Stomach (tissue), 9 donors: Measurements from ENCODE around the gene ABL1. TPM values are rescaled to one million over a fixed set of nuclear protein-coding genes. Genes with fewer than 3 reads are reported as not detected.

Experiments used
- DNase-seq, 2 donors: peaks; one replicate each; pipeline versions ENCODE4 v3.0.0 to v3.0.0-alpha.2; 2013 to 2019
- H3K27ac ChIP-seq, 5 donors: fragments of 200-600 bp in 4 of 5; sonication (generic) in 4 of 5; one replicate each; pipeline ENCODE4 v1.5.1; 2013 to 2019; ENCODE audit warnings: mild to moderate bottlenecking in 1 of 5, moderate library complexity in 1 of 5
- H3K27me3 ChIP-seq, 3 donors: fragments of 200-600 bp; sonication (generic); one replicate each; pipeline ENCODE4 v1.5.1; 2017 to 2019; ENCODE audit warnings: mixed run types in 1 of 3
- H3K36me3 ChIP-seq, 4 donors: fragments of 200-600 bp; sonication (generic); 1 replicate in 3 of 4; 2 replicates in 1 of 4; pipeline ENCODE4 v1.5.1; 2016 to 2019
- H3K4me1 ChIP-seq, 4 donors: fragments of 200-600 bp; sonication (generic); one replicate each; pipeline ENCODE4 v1.5.1; 2016 to 2019
- H3K4me3 ChIP-seq, 4 donors: fragments of 200-600 bp; sonication (generic) in 3 of 4; one replicate each; pipeline ENCODE4 v1.5.1; 2016 to 2019; ENCODE audit warnings: mild to moderate bottlenecking in 1 of 4
- H3K9me3 ChIP-seq, 4 donors: fragments of 200-600 bp; sonication (generic); one replicate each; pipeline ENCODE4 v1.5.1; 2016 to 2019
- EP300 ChIP-seq: sonication (generic); formaldehyde crosslinking; IDR thresholded peaks from one replicate; pipeline ENCODE4 v1.6.1; 2017; ENCODE audit warnings: antibody characterized with exemption
- POLR2A ChIP-seq, 4 donors: fragments of 450-650 bp; IDR thresholded peaks; one replicate each; pipeline ENCODE4 v1.6.1; 2016; ENCODE audit warnings: antibody characterized with exemption in 4 of 4, control low read depth in 2 of 4, mild to moderate bottlenecking in 1 of 4, moderate library complexity in 1 of 4
- POLR2AphosphoS5 ChIP-seq, 3 donors: sonication (generic); formaldehyde crosslinking; IDR thresholded peaks; one replicate each; pipeline ENCODE4 v1.6.1; 2016; ENCODE audit warnings: antibody characterized with exemption in 3 of 3
- WGBS, 5 donors: extraction: QIAGEN DNeasy Blood & Tissue Kit in 3 of 5; methylation state at CpG; one replicate each; pipeline versions ENCODE4 v1.1.5 to v1.1.7; 2013 to 2018; 5-methylcytosine and 5-hydroxymethylcytosine counted together
- intact Hi-C: fragments of 100-400 bp; cut with DNase I; formaldehyde crosslinking; loops from one replicate; pipeline ENCODE4 v1.15.1; 2023; ENCODE audit warnings: low total_unique reads
- polyA plus RNA-seq, 3 donors: library from polyadenylated mRNA; stranded (reverse); fragments of 200-250 nt; gene quantifications; one replicate each; pipeline ENCODE4 v1.2.3, GENCODE V29; 2013
- total RNA-seq, 5 donors: library from RNA; depleted of rRNA; stranded (reverse); fragments of >200 nt; gene quantifications; one replicate each; pipeline versions ENCODE4 v1.1.0 to v1.2.3, GENCODE V29; 2014 to 2016
- TF ChIP-seq, protein P1 (sequence below), 7 experiments: fragments of 450-650 bp in 4 of 7; fragments of 200-600 bp in 3 of 7; sonication (generic) in 3 of 7; IDR thresholded peaks; one replicate each; pipeline ENCODE4 v1.5.1; 2016 to 2019; ENCODE audit warnings: antibody characterized with exemption in 7 of 7, control low read depth in 2 of 7, mild to moderate bottlenecking in 1 of 7
- donor health status: healthy with polysubstance abuse.
- donor health status: Bipolar disorder and iron deficiency.
- donor health status: healthy.

Gene ABL1
- total and polyA plus RNA-seq, 8 donors, result 19.0 to 95.9 (median 43.8) TPM

DNA sequence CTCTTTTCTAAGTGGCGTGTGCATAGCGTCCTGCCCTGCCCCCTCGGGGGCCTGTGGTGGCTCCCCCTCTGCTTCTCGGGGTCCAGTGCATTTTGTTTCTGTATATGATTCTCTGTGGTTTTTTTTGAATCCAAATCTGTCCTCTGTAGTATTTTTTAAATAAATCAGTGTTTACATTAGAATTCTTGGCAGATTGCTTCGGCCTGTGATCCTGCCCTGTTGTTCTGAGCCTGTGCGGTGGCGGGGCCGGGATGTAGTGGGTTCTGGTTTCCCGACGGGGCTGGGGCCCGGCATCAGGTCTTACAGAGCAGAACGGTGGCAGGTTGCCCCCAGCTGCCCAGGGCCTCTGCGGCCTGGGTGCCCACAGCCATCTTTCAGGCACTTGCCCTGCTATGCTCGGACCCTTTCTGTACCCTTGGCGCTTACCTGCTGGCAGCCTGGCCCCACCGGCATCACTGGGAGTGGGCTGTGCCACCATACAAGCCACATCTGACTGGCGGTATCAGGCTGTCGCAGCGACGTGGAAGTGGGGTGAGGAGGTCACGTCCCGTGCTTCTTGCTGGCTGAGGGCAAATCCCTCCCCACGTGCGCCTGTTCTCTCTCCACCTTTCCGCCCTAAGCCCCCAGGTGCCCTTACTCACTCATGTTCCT lies 52.6 kb downstream of the ABL1 start:
- H3K27me3 ChIP-seq, result no peaks in the 10 kb centered on the region
- no peaks in the 10 kb centered on the region for H3K9me3 ChIP-seq
- H3K36me3 ChIP-seq, result peaks cover 84 to 100% (median 99%) of the 10 kb centered on the region in 4 donors
- no peak for TF ChIP-seq EP300
- TF ChIP-seq POLR2A (IDR thresholded peaks at IDR 0.05), result no peak
- TF ChIP-seq, protein P1, sequence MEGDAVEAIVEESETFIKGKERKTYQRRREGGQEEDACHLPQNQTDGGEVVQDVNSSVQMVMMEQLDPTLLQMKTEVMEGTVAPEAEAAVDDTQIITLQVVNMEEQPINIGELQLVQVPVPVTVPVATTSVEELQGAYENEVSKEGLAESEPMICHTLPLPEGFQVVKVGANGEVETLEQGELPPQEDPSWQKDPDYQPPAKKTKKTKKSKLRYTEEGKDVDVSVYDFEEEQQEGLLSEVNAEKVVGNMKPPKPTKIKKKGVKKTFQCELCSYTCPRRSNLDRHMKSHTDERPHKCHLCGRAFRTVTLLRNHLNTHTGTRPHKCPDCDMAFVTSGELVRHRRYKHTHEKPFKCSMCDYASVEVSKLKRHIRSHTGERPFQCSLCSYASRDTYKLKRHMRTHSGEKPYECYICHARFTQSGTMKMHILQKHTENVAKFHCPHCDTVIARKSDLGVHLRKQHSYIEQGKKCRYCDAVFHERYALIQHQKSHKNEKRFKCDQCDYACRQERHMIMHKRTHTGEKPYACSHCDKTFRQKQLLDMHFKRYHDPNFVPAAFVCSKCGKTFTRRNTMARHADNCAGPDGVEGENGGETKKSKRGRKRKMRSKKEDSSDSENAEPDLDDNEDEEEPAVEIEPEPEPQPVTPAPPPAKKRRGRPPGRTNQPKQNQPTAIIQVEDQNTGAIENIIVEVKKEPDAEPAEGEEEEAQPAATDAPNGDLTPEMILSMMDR (IDR thresholded peaks at IDR 0.05), result no peak
- no peak for TF ChIP-seq POLR2AphosphoS5 (IDR thresholded peaks at IDR 0.05)
- no peak for DNase-seq
- no peak overlapping the region for H3K4me3 ChIP-seq
- peaks cover 0 to 37% (median 14%) of the 10 kb centered on the region in 4 donors for H3K4me1 ChIP-seq
- intact Hi-C loops, result no loop called here
- peak overlapping the region in 2 of 5 donors; percentile 10 to 42 for H3K27ac ChIP-seq
- 62 to 76% (median 72%) methylated on average over 17 to 25 of the region's 25 CpGs for WGBS, 5 donors

DNA sequence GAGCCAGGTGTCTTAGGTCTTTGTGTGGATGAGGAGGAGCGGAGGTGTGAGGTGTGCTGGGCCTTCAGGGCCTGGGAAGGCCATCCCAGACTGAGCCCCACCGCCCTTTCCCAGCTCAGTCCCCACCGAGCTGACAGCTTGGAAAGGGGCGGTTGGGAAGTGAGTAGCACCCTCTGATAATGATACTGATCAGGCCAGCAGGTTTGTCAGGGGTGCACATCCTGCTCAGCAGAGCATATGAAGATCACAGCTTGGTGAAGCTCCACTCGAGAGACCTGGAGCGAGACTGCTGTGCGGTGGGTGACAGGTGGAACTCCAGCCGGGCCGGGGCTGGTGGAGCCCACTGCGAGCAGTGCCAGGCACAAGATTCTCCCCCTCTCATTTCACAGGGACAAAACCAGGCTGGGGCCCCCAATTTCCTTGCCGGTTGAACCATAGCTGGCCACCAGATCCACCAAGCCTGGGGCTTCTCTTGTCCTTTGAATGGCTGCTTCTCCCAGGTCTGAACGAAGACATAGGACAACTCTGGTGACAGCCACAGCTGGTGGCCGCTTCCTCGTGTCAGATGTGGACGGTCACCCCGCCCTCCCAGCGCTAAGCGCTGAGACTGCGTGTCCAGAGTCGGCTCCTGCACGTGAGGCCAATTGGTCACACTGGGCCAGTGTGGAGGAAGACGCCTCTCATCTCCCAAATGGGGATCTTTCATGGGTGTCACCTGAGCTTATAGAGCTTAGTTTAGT lies 53.3 kb downstream of the ABL1 start:
- intact Hi-C loops, result no loop called here

DNA sequence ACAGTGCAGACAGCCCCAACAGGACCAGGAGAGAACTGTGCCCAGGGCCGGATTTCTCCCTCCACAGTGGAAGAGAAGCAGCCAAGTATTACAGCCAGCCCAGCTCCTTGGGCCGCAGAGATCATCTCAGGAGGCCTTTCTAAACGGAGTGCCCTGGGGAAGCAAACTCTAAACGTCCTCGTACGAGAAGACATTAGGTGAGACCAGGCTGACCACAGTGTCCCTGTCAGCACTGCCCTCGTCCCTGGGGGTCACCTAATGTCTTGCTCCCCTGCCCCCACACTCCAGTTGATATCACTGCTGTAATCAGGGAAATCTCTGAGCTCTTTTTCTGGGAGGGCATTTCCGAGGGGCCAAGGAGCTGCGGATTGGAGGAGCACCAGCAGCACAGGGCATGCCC lies 55.1 kb downstream of the ABL1 start:
- Histone ChIP-seq H3K4me1 (peaks cover 12 to 52% (median 35%) of the 10 kb centered on the region in 4 donors), H3K27me3 (no peaks in the 10 kb centered on the region), H3K27ac (no peak overlapping the region), H3K9me3 (no peaks in the 10 kb centered on the region), H3K36me3 (peaks cover 59 to 89% (median 87%) of the 10 kb centered on the region in 4 donors), H3K4me3 (no peak overlapping the region)
- DNase-seq, result no peak
- intact Hi-C loops, result no loop called here
- TF ChIP-seq EP300, result no peak
- TF ChIP-seq, protein P1 (IDR thresholded peaks at IDR 0.05), result no peak
- TF ChIP-seq POLR2AphosphoS5 (IDR thresholded peaks at IDR 0.05), result no peak
- TF ChIP-seq POLR2A (IDR thresholded peaks at IDR 0.05), result no peak
- 80 to 89% (median 88%) methylated on average over 9 of the region's 9 CpGs for WGBS, 5 donors

More for the DNA sequence above, 53.3 kb downstream of the ABL1 start:
- Histone ChIP-seq H3K36me3 (peaks cover 78 to 100% (median 99%) of the 10 kb centered on the region in 4 donors), H3K4me3 (no peak overlapping the region), H3K27ac (peak overlapping the region in 1 of 5 donors; percentile 42), H3K4me1 (peaks cover 0 to 41% (median 18%) of the 10 kb centered on the region in 4 donors), H3K27me3 (no peaks in the 10 kb centered on the region), H3K9me3 (no peaks in the 10 kb centered on the region)
- TF ChIP-seq POLR2AphosphoS5 (IDR thresholded peaks at IDR 0.05) (no peak), POLR2A (IDR thresholded peaks at IDR 0.05) (no peak)
- TF ChIP-seq, protein P1 (IDR thresholded peaks at IDR 0.05), result no peak
- WGBS, 5 donors, result 83 to 93% (median 91%) methylated on average over 16 to 22 of the region's 22 CpGs
- no peak for DNase-seq

DNA sequence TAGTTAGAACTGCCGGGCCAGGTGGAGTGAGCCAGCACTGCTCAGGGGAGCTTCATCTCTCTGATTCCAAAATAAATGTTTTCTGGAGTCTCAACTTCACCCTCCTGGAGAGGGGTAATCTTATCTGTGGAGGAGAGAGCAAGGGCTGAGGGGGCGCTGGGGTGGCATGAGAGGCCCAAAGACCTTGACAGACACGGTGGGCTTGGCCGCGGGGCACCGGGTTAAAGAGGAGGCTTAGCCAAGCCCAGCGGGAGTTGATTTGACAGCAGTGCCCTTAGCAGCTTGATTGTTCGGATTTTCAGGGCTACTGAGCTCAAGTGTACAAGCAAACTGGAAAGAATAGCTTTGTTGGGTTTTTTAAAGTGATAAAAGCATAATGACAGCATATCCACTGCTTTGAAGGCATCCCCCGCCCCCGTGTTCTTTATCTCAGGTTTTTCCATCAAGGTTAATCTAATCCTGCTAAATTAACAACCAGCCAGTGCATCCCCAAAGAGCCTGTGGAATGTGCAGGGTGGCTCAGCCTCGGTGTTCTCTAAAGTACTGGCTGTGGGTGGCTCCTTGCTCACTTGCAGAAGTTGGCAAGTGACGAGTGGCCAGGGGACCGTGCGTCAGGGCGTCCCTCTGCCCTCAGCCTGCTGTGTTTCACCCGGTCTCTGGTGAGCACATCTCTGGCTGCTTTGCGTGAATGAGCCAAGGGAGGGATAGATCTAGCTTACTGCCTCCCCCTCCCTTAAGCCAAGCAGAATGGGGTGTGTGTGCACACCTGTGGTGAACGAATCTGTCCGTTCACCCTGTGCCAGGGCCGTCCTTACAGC lies 56.0 kb downstream of the ABL1 start:
- H3K4me1 ChIP-seq, result peaks cover 18 to 57% (median 41%) of the 10 kb centered on the region in 4 donors
- no peak overlapping the region for H3K4me3 ChIP-seq
- no peak for DNase-seq
- no peaks in the 10 kb centered on the region for H3K27me3 ChIP-seq
- 83 to 87% (median 86%) methylated on average over 20 of the region's 20 CpGs for WGBS, 5 donors
- intact Hi-C loops, result no loop called here
- H3K36me3 ChIP-seq, result peaks cover 50 to 79% (median 77%) of the 10 kb centered on the region in 4 donors
- no peaks in the 10 kb centered on the region for H3K9me3 ChIP-seq
- no peak for TF ChIP-seq EP300
- no peak for TF ChIP-seq POLR2AphosphoS5 (IDR thresholded peaks at IDR 0.05)
- TF ChIP-seq, protein P1 (IDR thresholded peaks at IDR 0.05), result no peak
- TF ChIP-seq POLR2A (IDR thresholded peaks at IDR 0.05), result no peak
- H3K27ac ChIP-seq, result no peak overlapping the region
